GM19463 (cell line): ENCODE data around the gene A2ML1.
"Not testable (repeated sequence)": the region's sequence is repeated elsewhere in the genome, so short reads cannot be mapped to it uniquely, and the experiment has no call there.

Experiments used
- ATAC-seq: cut with Tn5 transposase; IDR thresholded peaks from one replicate; pipeline ENCODE4 v1.9.1; 2021; ENCODE audit warnings: mild to moderate bottlenecking, moderate library complexity; ENCODE audit not compliant: unreplicated experiment

The A2ML1 gene

DNA sequence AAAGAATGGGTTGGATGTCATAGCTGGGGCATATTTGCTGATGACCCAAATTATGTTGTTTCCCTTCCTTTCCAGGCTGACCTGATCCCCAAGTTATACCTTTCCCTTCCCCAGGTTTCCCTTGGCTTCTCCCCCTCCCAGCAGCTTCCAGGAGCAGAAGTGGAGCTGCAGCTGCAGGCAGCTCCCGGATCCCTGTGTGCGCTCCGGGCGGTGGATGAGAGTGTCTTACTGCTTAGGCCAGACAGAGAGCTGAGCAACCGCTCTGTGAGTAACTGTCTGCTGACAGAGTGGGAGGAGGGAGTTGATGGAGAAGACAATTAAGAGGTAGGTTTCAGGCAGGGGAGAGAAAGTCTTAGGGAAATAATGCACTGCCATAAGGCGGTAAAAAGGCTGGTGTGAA is 25.0 kb downstream of the A2ML1 start:
- ATAC-seq: no peak

DNA sequence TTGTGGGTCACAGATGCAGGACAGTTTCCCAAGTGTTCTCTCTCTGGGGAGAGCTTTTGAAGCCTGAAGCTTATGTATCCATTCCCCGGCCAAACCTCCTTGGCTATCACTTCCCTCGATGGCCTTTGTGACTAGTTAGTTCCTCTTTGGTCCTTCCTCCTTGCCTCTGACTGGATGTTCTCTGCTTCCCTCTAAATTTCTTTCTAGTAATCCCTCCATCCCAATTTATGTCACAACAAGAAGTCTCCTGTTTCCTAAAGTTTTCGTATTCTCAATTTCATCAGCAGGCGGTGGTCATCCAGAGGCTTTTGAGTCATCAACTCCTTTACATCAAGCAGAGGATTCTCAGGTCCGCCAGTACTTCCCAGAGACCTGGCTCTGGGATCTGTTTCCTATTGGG is 27.5 kb downstream of the A2ML1 start:
- no peak for ATAC-seq

DNA sequence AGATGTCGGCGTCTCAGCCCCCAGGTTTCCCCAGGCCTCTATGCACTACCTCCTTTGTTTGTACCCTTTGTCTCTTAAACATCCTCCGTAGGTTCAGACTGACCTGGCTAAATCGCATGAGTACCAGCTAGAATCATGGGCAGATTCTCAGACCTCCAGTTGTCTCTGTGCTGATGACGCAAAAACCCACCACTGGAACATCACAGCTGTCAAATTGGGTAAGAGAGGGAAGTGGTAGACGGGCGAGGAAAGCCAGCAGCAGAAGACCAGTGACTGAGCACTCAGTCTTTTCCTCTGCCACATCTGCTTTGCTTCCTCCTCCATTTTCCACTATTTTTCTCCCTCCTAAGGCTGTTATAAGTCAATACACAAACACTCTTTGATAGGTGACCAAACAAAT is 29.7 kb downstream of the A2ML1 start:
- no peak for ATAC-seq

DNA sequence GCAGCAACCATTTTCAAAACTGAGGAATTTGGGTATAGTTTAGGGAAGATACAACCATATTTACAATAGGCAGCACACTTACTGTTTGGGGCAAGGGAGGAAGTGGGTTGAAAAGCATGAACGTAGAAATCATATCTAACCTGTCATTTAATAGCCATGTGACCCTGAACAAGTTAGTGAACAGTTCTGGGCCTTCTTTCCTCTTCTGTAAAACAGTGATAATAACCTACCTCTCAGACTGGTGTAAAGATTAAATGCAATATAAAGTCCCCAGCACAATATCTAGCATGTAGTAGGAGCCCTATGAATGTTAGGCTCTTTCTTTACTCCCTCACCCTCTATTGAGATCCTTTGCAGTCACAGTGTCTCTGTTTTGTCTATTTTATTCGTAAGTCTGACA is 33.5 kb downstream of the A2ML1 start:
- ATAC-seq: no peak

DNA sequence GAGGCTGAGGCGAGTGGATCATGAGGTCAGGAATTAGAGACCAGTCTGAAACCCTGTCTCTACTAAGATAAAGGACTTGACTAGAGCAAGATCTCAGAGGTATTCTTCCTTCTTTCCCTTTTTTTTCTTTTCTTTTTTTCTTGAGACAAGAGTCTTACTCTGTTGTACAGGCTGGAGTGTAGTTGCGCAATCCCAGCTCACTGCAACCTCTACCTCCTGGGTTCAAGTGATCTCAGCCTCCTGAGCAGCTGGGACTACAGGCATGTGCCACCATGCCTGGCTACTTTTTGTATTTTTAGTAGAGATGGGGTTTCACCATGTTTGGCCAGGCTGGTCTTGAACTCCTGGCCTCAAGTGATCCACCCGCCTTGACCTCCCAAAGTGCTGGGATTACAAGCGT is 37.0 kb downstream of the A2ML1 start:
- ATAC-seq: not testable (repeated sequence)

DNA sequence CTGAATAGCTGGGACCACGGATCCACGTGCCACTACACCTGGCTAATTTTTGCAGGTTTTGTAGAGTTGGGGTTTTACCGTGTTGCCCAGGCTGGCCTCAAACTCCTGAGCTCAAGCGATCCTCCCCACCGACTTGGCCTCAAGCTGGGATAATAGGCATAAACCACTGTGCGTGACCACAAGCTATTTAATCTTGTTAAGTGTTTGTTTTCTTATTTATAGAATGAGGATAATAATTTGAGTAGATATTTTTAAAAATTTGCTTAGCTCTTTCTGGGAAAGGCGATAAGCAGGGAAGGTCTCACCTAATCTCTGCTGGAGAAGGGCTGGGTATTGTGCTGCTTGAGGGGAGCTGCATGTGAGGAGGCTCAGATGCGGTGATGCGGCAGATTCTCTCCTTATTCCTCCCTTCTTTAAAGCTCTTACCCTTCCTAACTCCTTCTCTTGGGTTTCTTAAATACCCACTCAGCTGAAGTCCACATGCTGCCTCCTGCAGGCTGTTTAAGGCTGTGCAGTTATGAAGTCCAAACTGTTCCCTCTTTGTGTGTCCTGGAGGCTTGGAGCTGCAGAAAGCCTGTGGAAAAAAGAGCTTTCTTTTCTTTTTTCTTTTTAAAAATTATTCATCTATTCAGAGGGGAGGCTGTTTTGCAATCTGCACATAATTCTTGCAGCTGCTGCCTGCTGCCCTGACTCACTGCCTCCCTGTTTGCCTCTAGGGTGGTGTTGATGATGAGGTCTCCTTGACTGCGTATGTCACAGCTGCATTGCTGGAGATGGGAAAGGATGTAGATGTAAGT is 37.9 kb downstream of the A2ML1 start:
- ATAC-seq: no peak

DNA sequence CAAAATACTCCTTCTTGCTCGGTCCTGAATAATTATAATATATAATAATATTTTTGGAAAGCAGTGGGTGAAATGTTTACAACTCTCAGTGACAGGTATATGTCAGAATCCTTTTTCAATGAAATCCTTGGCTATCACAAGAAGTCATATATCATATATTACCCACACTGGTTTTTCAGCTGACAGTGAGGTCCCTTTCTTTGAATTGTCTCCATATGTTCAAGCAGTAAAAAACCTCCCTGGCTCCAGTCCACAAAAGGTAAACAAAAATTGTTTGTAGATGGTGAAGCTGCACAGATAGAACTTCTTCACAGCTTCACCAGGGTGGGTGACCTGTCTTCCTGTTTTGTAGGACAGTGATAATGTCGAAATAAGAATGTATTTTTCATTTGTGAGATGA is 44.0 kb downstream of the A2ML1 start:
- no peak for ATAC-seq

DNA sequence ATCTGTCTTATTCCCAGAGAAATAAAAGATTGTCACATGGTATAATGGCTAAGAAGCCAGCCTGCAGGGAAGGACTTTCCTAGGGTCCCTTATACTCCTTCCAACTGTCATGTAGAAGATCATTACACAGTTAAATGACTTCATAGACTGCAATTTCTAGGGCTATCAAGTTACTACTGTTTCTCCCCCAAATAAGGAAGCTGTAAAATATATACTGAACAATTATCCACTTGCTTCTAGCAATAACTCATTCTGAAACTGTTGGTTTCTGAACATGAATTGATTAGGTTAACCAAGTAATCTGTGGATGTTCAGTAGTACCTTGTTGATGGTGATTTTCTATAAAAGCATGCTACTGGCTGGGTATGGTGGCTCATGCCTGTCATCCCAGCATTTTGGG is 44.6 kb downstream of the A2ML1 start:
- no peak for ATAC-seq

DNA sequence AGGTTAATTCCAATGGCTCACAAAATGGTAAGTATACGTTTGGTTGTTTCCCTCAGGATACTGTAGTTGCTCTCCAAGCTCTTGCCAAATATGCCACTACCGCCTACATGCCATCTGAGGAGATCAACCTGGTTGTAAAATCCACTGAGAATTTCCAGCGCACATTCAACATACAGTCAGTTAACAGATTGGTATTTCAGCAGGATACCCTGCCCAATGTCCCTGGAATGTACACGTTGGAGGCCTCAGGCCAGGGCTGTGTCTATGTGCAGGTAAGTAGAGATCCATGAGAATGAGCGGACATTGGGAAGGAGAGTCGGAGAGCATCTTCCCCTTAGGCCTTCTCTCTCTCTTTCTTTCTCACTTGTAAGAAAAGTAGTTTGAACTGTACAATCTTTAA is 45.4 kb downstream of the A2ML1 start:
- no peak for ATAC-seq

DNA sequence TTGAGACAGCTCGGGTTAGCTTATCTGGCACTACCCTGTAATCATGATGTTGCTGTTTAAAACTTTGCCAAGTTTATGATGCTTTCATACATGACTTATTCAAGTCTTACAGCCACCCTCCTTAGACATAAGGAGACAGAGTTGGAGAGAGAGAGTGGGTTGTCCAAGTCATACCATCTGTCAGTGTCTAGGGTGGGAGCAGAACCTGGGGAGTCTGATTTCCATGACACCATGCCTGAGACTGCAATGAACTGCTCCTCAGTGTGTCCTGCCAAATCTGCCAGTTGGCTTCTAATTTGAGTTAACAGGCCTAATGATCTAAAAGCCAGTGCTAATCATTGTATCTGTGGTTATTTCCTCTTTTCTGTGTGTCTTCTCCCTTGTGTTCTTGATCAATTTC is 48.2 kb downstream of the A2ML1 start:
- ATAC-seq: no peak

DNA sequence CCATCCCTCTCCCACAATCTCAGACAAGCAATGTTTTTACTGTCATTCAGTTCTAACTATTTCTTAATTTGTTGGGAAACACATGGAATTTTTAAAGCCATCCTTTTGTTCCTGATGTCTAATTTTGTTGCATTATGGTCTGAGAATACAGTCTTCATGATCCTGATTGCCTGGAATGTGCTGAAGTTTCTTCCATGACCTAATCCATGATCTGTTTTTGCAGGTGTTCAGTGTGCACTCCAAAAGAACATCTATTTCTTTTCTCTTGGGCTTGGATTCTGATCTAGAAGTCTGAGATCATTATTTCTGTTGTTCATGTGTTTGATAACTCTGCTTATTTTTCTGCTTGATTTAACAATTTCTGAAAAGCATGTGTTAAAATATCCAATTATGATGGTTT is 48.6 kb downstream of the A2ML1 start:
- ATAC-seq: no peak

DNA sequence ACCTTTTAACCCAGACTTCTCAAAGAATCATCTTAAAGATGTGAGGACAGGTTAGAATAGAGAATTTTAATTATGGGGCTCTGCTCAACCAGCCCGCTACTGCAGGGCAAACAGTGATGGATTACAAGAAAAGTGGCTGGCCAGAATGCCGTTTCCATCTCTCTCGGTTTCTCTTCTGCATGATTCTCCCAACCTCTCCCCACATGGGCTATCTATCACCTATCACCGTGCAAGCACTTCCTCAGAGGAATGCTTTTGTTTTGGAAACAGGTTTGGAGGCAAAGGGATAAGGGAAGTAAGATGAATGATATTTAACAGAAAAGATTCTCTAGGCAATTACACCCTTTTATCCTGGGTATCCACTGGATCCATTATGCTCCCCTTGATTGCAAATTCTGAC is 54.5 kb downstream of the A2ML1 start:
- ATAC-seq: no peak

DNA sequence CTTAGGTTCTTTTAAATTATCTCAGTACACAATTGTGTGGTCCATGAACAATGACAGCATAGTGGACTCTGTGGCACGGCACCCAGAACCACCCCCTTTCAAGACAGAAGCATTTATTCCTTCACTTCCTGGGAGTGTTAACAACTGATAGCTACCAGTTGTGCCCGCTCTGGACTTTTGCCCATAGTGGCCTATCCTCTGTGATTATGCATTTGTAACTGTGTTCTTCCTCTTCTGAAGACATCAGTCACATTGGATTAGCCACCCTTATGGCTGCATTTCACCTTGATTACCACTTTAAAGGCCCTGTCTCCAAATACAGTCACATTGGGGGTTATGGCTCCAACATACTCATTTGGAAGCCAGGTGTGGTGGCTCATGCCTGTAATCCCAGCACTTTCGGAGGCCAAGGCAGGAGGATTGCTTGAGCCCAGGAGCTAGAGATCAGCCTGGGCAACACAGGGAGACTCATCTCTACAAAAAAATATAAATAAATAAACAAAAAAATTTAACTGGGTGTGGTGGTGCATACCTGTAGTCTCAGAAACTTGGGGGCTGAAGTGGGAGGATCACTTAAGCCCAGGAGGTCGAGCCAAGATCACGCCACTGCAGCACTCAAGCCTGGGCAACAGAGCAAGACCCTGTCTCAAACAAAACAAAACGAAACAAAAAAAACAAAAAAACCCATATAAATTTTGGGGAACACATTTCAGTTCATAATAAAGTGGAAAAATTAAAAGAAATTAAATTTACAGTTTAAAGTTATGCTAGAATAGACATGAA is 64.3 kb downstream of the A2ML1 start:
- ATAC-seq: no peak

DNA sequence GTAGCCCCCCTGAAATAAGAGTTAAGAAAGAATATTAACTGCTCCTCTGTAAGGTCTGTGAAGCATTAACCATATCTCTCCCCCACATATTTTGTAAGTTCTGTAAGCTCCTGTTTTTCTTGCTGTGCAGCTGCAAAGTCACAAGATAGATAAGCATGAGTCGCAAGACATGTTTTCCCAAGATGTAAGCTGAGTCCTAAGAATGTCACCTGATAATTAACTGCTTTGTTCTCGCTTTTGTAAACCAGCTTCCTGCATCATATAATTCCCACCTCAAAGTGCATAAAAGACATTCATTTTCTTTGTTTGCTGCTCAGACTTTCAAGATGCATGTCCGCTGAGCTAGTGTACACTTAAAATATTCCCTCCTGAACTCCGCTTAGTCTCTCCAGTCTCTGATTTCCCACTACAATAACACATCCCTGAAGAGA is 64.9 kb downstream of the A2ML1 start:
- no peak for ATAC-seq

DNA sequence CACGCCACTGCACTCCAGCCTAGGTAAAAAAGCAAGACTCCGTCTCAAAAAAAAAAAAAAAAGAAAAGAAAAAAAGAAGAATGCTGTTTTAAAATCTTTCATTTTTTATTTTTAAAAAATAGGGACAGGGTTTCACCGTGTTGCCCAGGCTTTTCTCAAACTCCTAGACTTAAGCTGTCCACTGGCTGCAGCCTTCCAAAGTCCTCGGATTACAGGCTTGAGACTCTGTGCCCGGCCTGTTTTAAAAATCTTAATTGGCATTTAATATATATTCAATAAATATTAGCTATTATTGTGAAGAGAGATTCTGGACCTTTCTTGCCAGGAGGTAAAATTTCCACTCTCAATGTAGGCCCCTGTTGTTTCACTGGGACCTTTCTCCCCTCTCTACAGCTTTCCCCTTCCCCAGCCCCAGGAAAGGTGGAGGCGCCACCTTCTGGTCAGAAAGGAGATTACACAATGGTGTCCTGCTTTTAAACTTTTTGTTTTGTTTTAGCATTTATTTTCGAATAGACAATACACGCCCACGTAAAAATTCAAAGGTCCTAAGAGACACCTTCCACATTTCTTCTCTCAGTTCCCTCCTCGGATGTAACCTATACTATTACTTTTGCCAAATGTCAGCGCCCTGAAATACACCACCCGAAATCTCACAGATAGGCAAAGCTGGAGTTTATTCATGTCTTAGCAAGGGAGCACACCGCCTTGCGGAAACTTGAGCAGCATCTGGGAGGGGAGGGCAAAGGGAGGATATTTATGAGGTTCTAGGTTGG is 68.1 kb downstream of the A2ML1 start:
- no peak for ATAC-seq

DNA sequence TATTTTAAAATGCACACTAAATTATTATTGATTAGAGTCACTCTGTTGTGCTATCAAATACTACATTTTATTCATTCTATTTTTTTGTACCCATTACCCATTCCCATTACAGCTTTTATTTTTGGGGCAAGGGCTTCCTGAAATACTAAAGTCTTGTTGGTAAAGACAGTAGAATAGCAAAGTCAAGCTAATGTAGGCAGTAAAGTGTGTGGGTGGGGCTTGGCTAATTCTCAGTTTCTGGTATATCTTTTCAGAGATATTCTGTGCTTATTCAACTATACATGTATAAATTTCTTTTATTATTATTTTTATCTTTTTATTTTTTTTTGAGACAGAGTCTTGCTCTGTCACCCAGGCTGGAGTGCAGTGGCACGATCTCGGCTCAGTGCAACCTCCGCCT is 69.6 kb downstream of the A2ML1 start:
- no peak for ATAC-seq

DNA sequence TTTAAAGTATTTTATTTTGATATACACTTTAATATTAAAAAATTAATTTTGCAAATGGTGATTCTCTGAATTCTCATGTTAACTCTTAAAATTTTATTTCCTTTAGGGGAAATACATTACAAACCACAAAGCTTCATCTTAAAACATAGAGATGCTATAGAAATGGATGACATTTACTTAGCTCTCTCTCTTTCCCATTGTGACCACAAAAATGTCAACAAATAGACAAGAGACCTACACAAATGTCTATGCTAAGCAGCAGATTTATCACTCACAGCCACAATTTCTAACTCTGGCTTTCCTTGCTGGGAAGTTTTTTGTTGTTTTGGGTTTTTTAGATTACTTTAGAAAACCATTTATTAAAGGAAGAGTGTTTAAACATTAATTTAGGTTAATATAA is 72.0 kb downstream of the A2ML1 start:
- no peak for ATAC-seq

DNA sequence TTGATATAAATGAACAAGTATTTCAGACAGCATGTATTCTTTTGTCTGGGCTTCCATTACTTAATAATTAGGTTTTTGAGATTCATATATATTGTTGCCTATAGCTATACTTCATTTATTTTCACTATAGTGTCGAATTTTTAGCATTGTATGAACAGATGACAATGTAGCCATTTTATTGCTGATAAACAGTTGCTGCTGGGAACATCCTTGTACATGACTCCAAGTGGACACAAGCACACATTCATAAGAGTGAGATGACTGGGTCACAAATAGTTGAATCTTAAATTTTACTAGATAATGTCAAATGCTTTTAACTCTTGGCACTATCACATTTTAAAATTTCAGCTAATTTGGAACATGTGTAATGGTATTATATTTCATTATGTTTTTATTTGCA is 72.6 kb downstream of the A2ML1 start:
- no peak for ATAC-seq

DNA sequence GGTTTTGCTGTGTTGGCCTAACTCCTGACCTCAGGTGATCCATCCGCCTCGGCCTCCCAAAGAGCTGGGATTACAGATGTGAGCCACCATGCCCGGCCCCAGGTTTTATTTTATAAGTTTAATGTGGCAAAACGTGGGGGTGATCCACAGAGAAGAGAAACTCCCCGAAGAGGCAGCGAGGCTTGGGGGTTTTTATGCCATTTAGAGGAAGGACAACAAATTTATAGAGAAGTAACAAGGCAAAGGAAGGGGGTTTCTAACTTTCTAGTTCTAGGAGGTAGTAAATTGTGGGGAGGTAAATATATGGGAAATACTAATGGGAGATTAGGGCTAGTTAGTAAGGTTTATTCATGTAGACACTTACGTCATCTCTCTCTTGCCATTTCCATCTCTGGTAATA is 74.7 kb downstream of the A2ML1 start:
- no peak for ATAC-seq

DNA sequence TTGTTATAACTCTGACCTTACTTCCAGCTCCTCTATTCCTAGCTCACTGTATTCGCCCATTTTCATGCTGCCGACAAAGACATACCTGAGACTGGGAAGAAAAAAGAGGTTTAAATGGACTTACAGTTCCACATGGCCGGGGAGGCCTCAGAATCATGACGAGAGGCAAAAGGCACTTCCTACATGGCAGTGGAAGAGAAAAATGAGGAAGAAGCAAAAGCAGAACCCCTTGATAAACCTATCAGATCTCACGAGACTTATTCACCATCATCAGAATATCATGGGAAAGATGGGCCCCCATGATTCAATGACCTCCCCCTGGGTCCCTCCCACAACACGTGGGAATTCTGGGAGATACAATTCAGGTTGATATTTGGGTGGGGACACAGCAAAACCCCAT is 77.4 kb downstream of the A2ML1 start:
- no peak for ATAC-seq

DNA sequence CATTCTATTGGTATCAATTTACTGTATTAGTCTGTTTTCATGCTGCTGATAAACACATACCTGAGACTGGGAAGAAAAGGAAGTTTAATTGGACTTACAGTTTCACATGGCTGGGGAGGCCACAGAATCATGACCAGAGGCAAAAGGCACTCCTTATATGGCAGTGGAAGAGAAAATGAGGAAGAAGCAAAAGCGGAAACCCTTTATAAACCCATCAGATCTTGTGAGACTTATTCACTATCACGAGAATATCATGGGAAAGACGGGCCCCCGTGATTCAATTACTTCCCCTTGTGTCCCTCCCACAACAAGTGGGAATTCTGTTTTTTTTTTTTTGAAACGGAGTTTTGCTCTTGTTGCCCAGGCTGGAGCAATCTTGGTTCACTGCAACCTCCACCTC is 80.3 kb downstream of the A2ML1 start:
- ATAC-seq: not testable (repeated sequence)

DNA sequence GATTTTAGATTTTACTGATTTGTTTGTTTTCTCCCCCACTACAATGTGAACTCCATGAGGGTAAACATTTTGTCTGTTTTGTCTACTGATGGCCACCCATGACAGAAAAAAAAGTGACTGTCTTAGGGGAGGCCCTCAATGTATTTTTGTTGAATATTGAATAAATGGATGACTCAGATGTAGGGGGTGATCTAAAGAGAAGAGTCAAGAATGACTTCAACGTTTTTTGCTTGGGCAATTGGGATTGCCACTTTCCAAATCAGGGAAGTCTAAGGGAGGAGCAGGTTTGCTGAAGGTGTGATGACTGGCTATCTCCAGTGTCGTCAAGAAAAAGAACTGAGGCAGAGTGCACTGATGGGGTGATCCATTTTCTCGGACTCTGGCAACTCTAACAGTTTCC is 81.2 kb downstream of the A2ML1 start:
- ATAC-seq: no peak
